Neural cell (in vitro differentiated cells): ENCODE data around the gene ARL5A.

Experiments
- EP300 ChIP-seq: fragments of 450-650 bp; conservative IDR thresholded peaks from 2 replicates; pipeline ENCODE4 v1.6.1; 2014; ENCODE audit warnings: antibody characterized with exemption, mild to moderate bottlenecking, moderate library complexity; ENCODE audit not compliant: poor library complexity, severe bottlenecking
- EZH2 ChIP-seq: fragments of 200-600, 300-800 bp; shearing (Covaris generic), sonication (generic); IDR thresholded peaks from 2 replicates; pipeline ENCODE4 v1.6.1; 2014; ENCODE audit warnings: antibody characterized with exemption, low read length, borderline replicate concordance, mild to moderate bottlenecking; ENCODE audit not compliant: insufficient read depth, poor library complexity, severe bottlenecking
- MXI1 ChIP-seq: fragments of 450-650 bp; conservative IDR thresholded peaks from 2 replicates; pipeline ENCODE4 v1.6.1; 2014; ENCODE audit warnings: antibody characterized with exemption, mild to moderate bottlenecking; ENCODE audit not compliant: poor library complexity, severe bottlenecking
- RAD21 ChIP-seq: fragments of 450-650 bp; conservative IDR thresholded peaks from 2 replicates; pipeline ENCODE4 v1.6.1; 2014; ENCODE audit warnings: antibody characterized with exemption, mild to moderate bottlenecking, moderate library complexity
- SMC3 ChIP-seq: fragments of 450-650 bp; conservative IDR thresholded peaks from 2 replicates; pipeline ENCODE4 v1.6.1; 2014; ENCODE audit warnings: antibody characterized with exemption, mild to moderate bottlenecking, moderate library complexity; ENCODE audit not compliant: poor library complexity
- TF ChIP-seq, protein P1 (sequence below): fragments of 450-650 bp; IDR thresholded peaks from 2 replicates; pipeline ENCODE4 v1.5.1; 2014; ENCODE audit warnings: antibody characterized with exemption, mild to moderate bottlenecking, moderate library complexity; ENCODE audit not compliant: poor library complexity, severe bottlenecking
- TF ChIP-seq, protein P2 (sequence below): IDR thresholded peaks from 2 replicates; pipeline ENCODE4 v1.6.1; 2012; ENCODE audit warnings: borderline replicate concordance

DNA sequence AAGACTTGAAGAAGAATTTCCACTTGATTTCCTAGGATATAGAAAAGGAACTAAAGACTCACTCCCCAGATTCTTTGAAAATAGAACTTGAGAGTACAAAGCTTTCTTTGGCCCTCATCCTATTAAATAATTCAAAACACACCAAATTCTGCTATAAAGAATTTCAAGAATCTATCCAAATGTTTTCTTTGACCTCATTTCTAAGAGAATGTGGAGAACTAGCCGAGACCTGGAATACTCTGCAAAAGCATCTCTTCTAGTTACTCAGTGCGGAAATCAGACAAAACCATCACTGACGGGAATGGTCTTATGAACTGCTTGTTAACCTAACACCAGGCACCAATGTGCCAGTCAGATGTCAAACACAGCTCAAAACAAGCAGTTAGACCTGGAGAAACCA lies 44.2 kb upstream of the ARL5A start:
- TF ChIP-seq EP300 = no peak
- TF ChIP-seq, protein P1, sequence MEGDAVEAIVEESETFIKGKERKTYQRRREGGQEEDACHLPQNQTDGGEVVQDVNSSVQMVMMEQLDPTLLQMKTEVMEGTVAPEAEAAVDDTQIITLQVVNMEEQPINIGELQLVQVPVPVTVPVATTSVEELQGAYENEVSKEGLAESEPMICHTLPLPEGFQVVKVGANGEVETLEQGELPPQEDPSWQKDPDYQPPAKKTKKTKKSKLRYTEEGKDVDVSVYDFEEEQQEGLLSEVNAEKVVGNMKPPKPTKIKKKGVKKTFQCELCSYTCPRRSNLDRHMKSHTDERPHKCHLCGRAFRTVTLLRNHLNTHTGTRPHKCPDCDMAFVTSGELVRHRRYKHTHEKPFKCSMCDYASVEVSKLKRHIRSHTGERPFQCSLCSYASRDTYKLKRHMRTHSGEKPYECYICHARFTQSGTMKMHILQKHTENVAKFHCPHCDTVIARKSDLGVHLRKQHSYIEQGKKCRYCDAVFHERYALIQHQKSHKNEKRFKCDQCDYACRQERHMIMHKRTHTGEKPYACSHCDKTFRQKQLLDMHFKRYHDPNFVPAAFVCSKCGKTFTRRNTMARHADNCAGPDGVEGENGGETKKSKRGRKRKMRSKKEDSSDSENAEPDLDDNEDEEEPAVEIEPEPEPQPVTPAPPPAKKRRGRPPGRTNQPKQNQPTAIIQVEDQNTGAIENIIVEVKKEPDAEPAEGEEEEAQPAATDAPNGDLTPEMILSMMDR = no peak
- no peak for TF ChIP-seq EZH2
- TF ChIP-seq, protein P2, sequence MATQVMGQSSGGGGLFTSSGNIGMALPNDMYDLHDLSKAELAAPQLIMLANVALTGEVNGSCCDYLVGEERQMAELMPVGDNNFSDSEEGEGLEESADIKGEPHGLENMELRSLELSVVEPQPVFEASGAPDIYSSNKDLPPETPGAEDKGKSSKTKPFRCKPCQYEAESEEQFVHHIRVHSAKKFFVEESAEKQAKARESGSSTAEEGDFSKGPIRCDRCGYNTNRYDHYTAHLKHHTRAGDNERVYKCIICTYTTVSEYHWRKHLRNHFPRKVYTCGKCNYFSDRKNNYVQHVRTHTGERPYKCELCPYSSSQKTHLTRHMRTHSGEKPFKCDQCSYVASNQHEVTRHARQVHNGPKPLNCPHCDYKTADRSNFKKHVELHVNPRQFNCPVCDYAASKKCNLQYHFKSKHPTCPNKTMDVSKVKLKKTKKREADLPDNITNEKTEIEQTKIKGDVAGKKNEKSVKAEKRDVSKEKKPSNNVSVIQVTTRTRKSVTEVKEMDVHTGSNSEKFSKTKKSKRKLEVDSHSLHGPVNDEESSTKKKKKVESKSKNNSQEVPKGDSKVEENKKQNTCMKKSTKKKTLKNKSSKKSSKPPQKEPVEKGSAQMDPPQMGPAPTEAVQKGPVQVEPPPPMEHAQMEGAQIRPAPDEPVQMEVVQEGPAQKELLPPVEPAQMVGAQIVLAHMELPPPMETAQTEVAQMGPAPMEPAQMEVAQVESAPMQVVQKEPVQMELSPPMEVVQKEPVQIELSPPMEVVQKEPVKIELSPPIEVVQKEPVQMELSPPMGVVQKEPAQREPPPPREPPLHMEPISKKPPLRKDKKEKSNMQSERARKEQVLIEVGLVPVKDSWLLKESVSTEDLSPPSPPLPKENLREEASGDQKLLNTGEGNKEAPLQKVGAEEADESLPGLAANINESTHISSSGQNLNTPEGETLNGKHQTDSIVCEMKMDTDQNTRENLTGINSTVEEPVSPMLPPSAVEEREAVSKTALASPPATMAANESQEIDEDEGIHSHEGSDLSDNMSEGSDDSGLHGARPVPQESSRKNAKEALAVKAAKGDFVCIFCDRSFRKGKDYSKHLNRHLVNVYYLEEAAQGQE = no peak
- TF ChIP-seq SMC3 = no peak
- no peak for TF ChIP-seq RAD21
- no peak for TF ChIP-seq MXI1
